GM23248 (cell line): ENCODE measurements around the gene ZG16B.

Experiments used
- EZH2 ChIP-seq: fragments of 200-600 bp; sonication (generic); IDR thresholded peaks from 2 replicates; pipeline ENCODE4 v1.6.1; 2018; ENCODE audit warnings: antibody characterized with exemption, mild to moderate bottlenecking; ENCODE audit not compliant: insufficient read depth, poor library complexity, severe bottlenecking
- EZH2phosphoT487 ChIP-seq: fragments of 200-600 bp; sonication (generic); IDR thresholded peaks from 2 replicates; pipeline ENCODE4 v1.6.1; 2018; ENCODE audit warnings: antibody characterized with exemption, moderate library complexity, mild to moderate bottlenecking, low read depth; ENCODE audit not compliant: insufficient read depth

GRCh38 chr16:2828876-2829430 is 1.1 kb upstream of the ZG16B start:
- TF ChIP-seq EZH2 = no peak
- no peak for TF ChIP-seq EZH2phosphoT487
